ENCODE data around the gene KRTAP9-1. TPM values are rescaled to one million over a fixed set of nuclear protein-coding genes. Genes with fewer than 3 reads are reported as not detected.

The KRTAP9-1 gene
- total RNA-seq, 1 donor from 2014 or later = not detected

DNA sequence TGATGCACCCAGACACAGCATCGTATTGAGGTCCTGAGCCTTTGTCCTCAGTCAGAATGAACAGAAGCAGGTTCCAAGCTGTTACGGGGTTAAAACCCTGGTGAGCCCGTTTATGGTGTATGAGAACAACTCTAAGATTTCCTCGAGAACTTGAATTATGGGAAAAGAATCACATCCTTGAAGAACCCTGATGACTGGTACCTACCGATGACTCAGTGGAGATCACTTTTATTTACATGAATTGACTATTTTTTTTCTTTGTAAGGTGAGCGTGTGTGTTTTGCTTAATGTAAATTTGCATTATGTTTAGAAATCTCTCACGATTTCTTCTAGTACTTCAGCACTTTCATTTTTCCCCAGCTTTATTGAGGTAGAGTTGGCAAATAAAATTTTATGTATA is 25.9 kb upstream of the KRTAP9-1 start:
- Mint-ChIP-seq H3K4me3 (no peak overlapping the region), H3K27ac (ENCODE audit: unreplicated experiment) (no peak overlapping the region), H3K4me1 (no peaks in the 10 kb centered on the region), H3K9me3 (no peaks in the 10 kb centered on the region), H3K27me3 (ENCODE audit: low read depth) (peaks cover 23% of the 10 kb centered on the region), H3K36me3 (ENCODE audit: low read depth) (no peaks in the 10 kb centered on the region)
- DNase-seq (ENCODE audit: low read depth, low spot score) = no peak
- TF ChIP-seq, protein P1, sequence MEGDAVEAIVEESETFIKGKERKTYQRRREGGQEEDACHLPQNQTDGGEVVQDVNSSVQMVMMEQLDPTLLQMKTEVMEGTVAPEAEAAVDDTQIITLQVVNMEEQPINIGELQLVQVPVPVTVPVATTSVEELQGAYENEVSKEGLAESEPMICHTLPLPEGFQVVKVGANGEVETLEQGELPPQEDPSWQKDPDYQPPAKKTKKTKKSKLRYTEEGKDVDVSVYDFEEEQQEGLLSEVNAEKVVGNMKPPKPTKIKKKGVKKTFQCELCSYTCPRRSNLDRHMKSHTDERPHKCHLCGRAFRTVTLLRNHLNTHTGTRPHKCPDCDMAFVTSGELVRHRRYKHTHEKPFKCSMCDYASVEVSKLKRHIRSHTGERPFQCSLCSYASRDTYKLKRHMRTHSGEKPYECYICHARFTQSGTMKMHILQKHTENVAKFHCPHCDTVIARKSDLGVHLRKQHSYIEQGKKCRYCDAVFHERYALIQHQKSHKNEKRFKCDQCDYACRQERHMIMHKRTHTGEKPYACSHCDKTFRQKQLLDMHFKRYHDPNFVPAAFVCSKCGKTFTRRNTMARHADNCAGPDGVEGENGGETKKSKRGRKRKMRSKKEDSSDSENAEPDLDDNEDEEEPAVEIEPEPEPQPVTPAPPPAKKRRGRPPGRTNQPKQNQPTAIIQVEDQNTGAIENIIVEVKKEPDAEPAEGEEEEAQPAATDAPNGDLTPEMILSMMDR (conservative IDR thresholded peaks at IDR 0.05) = no peak

DNA sequence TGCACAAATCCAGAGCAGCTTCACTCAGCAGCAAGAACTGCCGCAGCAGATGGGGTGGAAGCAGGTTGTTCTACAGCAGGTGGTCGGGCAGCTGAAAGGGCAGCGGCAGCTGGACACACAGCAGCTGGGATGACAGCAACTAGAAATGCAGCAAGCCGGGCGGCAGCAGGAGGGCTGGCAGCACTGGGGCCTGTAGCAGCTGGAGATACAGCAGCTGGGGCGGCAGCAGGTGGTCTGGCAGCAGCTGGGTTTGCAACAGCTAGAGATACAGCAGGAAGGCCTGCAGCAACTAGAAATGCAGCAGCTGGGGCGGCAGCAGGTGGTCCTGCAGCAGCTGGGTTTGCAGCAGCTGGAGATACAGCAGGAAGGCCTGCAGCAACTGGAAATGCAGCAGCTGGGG is 22.1 kb upstream of the KRTAP9-1 start:
- no peaks in the 10 kb centered on the region for H3K4me1 Mint-ChIP-seq
- TF ChIP-seq, protein P1 (conservative IDR thresholded peaks at IDR 0.05) = no peak
- H3K4me3 Mint-ChIP-seq = no peak overlapping the region
- no peaks in the 10 kb centered on the region for H3K36me3 Mint-ChIP-seq (ENCODE audit: low read depth)
- no peaks in the 10 kb centered on the region for H3K9me3 Mint-ChIP-seq
- no peak for DNase-seq (ENCODE audit: low read depth, low spot score)
- H3K27me3 Mint-ChIP-seq (ENCODE audit: low read depth) = peaks cover 17% of the 10 kb centered on the region
- no peak overlapping the region for H3K27ac Mint-ChIP-seq (ENCODE audit: unreplicated experiment)

DNA sequence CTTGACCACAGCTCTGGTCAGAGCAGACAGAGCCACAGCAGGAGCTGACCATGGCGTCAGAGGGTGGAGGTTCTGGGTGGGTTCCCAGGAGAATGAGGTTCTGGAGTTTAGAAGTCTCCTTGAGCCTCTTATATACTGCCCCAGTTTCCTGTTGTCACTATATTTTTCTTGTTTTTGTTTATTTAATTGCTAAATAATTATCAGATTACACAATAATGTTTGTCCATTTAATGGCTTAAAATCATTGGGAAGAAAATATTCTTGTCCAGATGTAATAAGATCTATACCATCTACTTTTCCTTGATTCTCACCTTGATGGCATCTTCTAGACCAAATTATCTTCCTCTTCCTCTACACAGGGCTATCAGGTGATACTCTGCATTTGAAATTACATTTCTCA is 21.6 kb upstream of the KRTAP9-1 start, which contains the start of gene KRTAP4-3:
Gene KRTAP4-3, minus strand, starts transcription at position 101 of the 400 bp plus-strand sequence. Its CDS starts 49 bp downstream, at position 52.
- H3K36me3 Mint-ChIP-seq (ENCODE audit: low read depth) = no peaks in the 10 kb centered on the region
- peaks cover 15% of the 10 kb centered on the region for H3K27me3 Mint-ChIP-seq (ENCODE audit: low read depth)
- TF ChIP-seq, protein P1 (conservative IDR thresholded peaks at IDR 0.05) = no peak
- no peak for DNase-seq (ENCODE audit: low read depth, low spot score)
- H3K9me3 Mint-ChIP-seq = no peaks in the 10 kb centered on the region
- no peak within 1 kb of the TSS for H3K27ac Mint-ChIP-seq (ENCODE audit: unreplicated experiment)
- H3K4me3 Mint-ChIP-seq = no peak within 1 kb of the TSS
- no peaks in the 10 kb centered on the region for H3K4me1 Mint-ChIP-seq

DNA sequence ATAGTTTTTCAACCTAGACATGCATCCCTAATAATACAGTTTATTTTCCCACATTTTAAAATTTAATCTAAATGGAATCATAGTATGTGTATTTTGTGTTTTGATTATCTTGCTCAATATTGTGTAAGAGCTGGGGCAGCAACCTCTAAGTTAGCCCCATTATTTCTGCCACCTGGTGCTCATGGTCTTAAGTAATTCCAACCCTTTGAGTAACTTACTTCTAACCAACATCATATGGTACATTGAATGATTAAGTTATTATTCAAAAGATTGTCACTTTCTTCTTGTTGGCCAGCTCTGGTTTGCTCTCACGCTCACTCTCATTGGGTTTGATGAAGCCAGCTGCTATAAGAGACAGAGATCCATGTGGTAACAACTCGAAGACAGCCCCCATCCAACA is 17.8 kb upstream of the KRTAP9-1 start:
- Mint-ChIP-seq H3K4me3 (no peak overlapping the region), H3K27ac (ENCODE audit: unreplicated experiment) (no peak overlapping the region), H3K4me1 (no peaks in the 10 kb centered on the region), H3K27me3 (ENCODE audit: low read depth) (peaks cover 29% of the 10 kb centered on the region), H3K36me3 (ENCODE audit: low read depth) (no peaks in the 10 kb centered on the region), H3K9me3 (no peaks in the 10 kb centered on the region)
- TF ChIP-seq, protein P1 (conservative IDR thresholded peaks at IDR 0.05) = no peak
- no peak for DNase-seq (ENCODE audit: low read depth, low spot score)

DNA sequence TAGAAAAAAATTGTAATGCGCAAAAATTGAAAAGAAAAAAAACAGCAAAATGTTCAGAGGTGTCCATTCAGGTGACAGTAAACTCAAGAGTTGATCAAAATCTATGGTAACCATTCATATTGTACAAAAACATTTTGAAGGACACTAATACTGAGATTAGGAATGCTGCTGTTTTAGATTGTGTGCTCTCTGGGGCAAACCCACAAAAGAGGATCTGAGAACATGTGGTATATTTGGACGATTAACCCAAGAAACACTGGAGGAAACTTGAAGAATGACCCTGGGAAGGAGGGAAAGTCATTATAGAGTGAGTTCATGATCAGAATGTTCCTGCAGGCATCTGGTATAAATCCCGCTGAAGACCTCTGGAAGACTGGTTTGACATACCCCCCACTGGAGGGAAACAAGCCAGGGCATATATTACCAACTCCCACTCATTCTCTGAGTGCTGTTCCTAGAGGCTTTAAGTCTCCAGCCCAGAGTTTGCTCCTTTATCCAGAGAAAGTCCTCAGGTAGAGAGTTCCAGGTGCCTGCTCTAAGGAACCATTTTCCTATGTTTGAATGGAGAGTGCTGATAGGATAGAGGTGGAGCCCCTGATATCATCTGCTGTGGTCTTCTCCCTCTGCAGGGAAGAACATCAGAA is 12.8 kb upstream of the KRTAP9-1 start:
- no peak for DNase-seq (ENCODE audit: low read depth, low spot score)
- Mint-ChIP-seq H3K27ac (ENCODE audit: unreplicated experiment) (no peak overlapping the region), H3K27me3 (ENCODE audit: low read depth) (peaks cover 30% of the 10 kb centered on the region)

More for the DNA sequence above, 12.8 kb upstream of the KRTAP9-1 start:
- Mint-ChIP-seq H3K4me3 (no peak overlapping the region), H3K9me3 (no peaks in the 10 kb centered on the region), H3K36me3 (ENCODE audit: low read depth) (no peaks in the 10 kb centered on the region), H3K4me1 (no peaks in the 10 kb centered on the region)
- TF ChIP-seq, protein P1 (conservative IDR thresholded peaks at IDR 0.05) = no peak

All from neural crest cell (in vitro differentiated cells).